SK-N-SH (cell line): ENCODE measurements around the gene RBCK1. TPM values are rescaled to one million over a fixed set of nuclear protein-coding genes. Genes with fewer than 3 reads are reported as not detected.

Source experiments
- CTCF ChIA-PET: fragments of 300-600, 350-600 bp; formaldehyde crosslinking; extraction: SDS; loops from one replicate; lab custom pipeline; 2021; lab: Yijun Ruan, JAX
- POLR2A ChIA-PET: fragments of 350-600 bp; sonication (Branson Sonifier 250); formaldehyde crosslinking; extraction: SDS; loops from one replicate; lab custom pipeline; 2020; ENCODE audit warnings: antibody characterized with exemption, inconsistent platforms; lab: Yijun Ruan, JAX
- DNase-seq: peaks from one replicate; pipeline ENCODE4 v3.0.0; 2012
- H2AFZ ChIP-seq: fragments of 200-600 bp; sonication (generic); 2 replicates; pipeline ENCODE4 v1.8.1; 2016; ENCODE audit warnings: antibody characterized with exemption, mild to moderate bottlenecking, low read depth
- H3F3A ChIP-seq: fragments of 200-600 bp; sonication (generic); replicated peaks from 2 replicates; pipeline ENCODE3; 2016; ENCODE audit warnings: antibody characterized with exemption, mild to moderate bottlenecking; ENCODE audit not compliant: insufficient read depth
- H3K27ac ChIP-seq, 2 experiments: fragments of 200-500 bp in 1 of 2; fragments of 200-600 bp in 1 of 2; sonication (Bioruptor generic) in 1 of 2; sonication (generic), shearing (Covaris generic) in 1 of 2; 2 replicates each; pipeline versions ENCODE4 v1.5.1 to v1.6.1; 2014 to 2016; ENCODE audit warnings: low read depth in 2 of 2, inconsistent platforms in 1 of 2, low read length in 1 of 2, mild to moderate bottlenecking in 1 of 2, mixed read lengths in 1 of 2
- H3K27me3 ChIP-seq: fragments of 200-600 bp; sonication (generic), shearing (Covaris generic); 2 replicates; pipeline ENCODE4 v1.6.1; 2016; ENCODE audit warnings: mixed run types; ENCODE audit not compliant: insufficient read depth
- H3K36me3 ChIP-seq, 2 experiments: fragments of 200-500 bp in 1 of 2; fragments of 200-600 bp in 1 of 2; sonication (Bioruptor generic) in 1 of 2; sonication (generic) in 1 of 2; replicated peaks in 1 of 2; 2 replicates each; pipeline versions ENCODE3 to v1.5.1; 2014 to 2016; ENCODE audit warnings: low read length in 1 of 2, mild to moderate bottlenecking in 1 of 2; ENCODE audit not compliant: insufficient read depth in 2 of 2, control insufficient read depth in 1 of 2
- H3K4me1 ChIP-seq, 2 experiments: fragments of 200-500 bp in 1 of 2; fragments of 200-600 bp in 1 of 2; sonication (Bioruptor generic) in 1 of 2; sonication (generic), shearing (Covaris generic) in 1 of 2; 2 replicates each; pipeline versions ENCODE4 v1.5.1 to v1.6.1; 2014 to 2016; ENCODE audit warnings: low read depth in 1 of 2, low read length in 1 of 2, mixed run types in 1 of 2; ENCODE audit not compliant: insufficient read depth in 2 of 2, control insufficient read depth in 1 of 2
- H3K4me2 ChIP-seq: fragments of 200-600 bp; sonication (generic), shearing (Covaris generic); 2 replicates; pipeline ENCODE4 v1.6.1; 2017; ENCODE audit warnings: mixed run types
- H3K4me3 ChIP-seq, 2 experiments: fragments of 200-500 bp in 1 of 2; fragments of 200-600 bp in 1 of 2; sonication (Bioruptor generic) in 1 of 2; sonication (generic), shearing (Covaris generic) in 1 of 2; 2 replicates each; pipeline versions ENCODE4 v1.5.1 to v1.8.1; 2014 to 2016; ENCODE audit warnings: low read depth in 2 of 2, inconsistent platforms in 1 of 2, low read length in 1 of 2, mild to moderate bottlenecking in 1 of 2, mixed read lengths in 1 of 2, moderate library complexity in 1 of 2
- H3K79me2 ChIP-seq: fragments of 200-600 bp; sonication (generic); 2 replicates; pipeline ENCODE4 v1.8.1; 2017; ENCODE audit warnings: mild to moderate bottlenecking; ENCODE audit not compliant: insufficient read depth
- H3K9ac ChIP-seq: fragments of 200-600 bp; sonication (generic); 2 replicates; pipeline ENCODE4 v1.6.1; 2017; ENCODE audit warnings: mixed run types
- H3K9me2 ChIP-seq: fragments of 200-600 bp; sonication (generic); 2 replicates; pipeline ENCODE4 v1.6.1; 2017; ENCODE audit warnings: mixed run types
- H3K9me3 ChIP-seq: fragments of 200-600 bp; sonication (generic); 2 replicates; pipeline ENCODE4 v1.6.1; 2017; ENCODE audit warnings: mixed run types, mild to moderate bottlenecking, moderate library complexity
- H4K20me1 ChIP-seq: fragments of 200-600 bp; sonication (generic); 2 replicates; pipeline ENCODE4 v1.6.1; 2017; ENCODE audit warnings: mild to moderate bottlenecking, mixed run types; ENCODE audit not compliant: insufficient read depth
- CHD2 ChIP-seq: fragments of 150-350 bp; IDR thresholded peaks from 2 replicates; pipeline ENCODE4 v1.6.1; 2018; ENCODE audit warnings: low read length; ENCODE audit not compliant: partially characterized antibody
- MXI1 ChIP-seq: IDR thresholded peaks from 2 replicates; pipeline ENCODE4 v1.6.1; 2012; ENCODE audit warnings: mild to moderate bottlenecking, low read depth, low read length, improper control_type of control experiment
- NRF1 ChIP-seq: IDR thresholded peaks from 2 replicates; pipeline ENCODE4 v1.6.1; 2012; ENCODE audit warnings: low read depth, mild to moderate bottlenecking, low read length
- SIN3A ChIP-seq: IDR thresholded peaks from 2 replicates; pipeline ENCODE4 v1.6.1; 2012; ENCODE audit warnings: low read depth, mild to moderate bottlenecking, low read length, moderate library complexity, borderline replicate concordance
- YY1 ChIP-seq: IDR thresholded peaks from 2 replicates; pipeline ENCODE4 v1.4.0; 2012; ENCODE audit warnings: low read depth, mild to moderate bottlenecking
- WGBS: methylation state at CpG from one replicate; pipeline ENCODE4 v1.1.6; 2017; ENCODE audit warnings: low lambda C conversion rate; 5-methylcytosine and 5-hydroxymethylcytosine counted together
- polyA plus RNA-seq, 3 experiments: library from polyadenylated mRNA; depleted of rRNA; stranded (reverse); fragments of >200 nt; gene quantifications; 2 replicates each; pipeline ENCODE4 v1.2.3, GENCODE V29; 2012
- TF ChIP-seq, protein P1 (sequence below): IDR thresholded peaks from 2 replicates; pipeline ENCODE4 v1.4.0; 2012; ENCODE audit warnings: low read depth
- TF ChIP-seq, protein P2 (sequence below): IDR thresholded peaks from 2 replicates; pipeline ENCODE4; 2012

The RBCK1 gene
- polyA plus RNA-seq, 1 of the 3 experiments (the other 2 are of a cell fraction) = 105 TPM

DNA sequence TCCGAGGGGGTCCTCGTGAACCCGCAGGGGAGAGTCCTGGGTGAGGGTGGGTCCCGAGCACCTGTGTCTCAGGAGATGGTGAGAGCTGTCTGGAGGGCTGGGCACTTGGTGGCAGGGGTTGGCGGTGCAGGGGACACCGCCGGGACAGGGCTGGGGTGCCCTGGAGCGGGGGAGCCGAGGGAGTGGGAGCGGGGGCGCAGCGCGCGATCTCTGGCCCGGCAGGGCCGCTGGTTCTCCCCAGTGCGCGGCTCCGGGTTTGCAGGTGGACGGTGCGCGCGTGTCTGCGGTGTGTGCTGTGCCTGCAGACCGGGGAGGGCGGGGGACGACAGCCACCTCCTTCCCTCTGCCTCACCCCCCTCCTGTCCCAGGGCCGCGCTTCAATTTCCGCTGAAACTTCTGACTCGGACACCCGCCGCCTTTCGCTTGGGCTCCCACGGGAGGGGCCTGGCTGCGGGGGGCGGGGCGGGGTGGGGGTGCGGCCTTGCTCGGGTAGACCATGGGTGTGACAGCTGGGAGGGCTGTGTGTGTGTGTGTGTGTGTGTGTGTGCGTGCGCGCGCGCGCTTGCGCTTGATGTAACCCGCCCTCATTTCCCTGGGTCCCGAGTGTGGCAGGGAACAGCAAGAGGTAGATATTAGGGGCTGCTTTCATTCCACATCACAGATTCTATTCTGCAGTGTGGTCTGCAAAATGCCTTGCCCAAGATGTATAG lies 26.4 kb upstream of the RBCK1 start:
- H4K20me1 ChIP-seq = peaks cover 21% of the 10 kb centered on the region
- H3K27ac ChIP-seq = peak overlapping the region; percentile 18 to 74
- H3K36me3 ChIP-seq = peaks cover 2 to 3% of the 10 kb centered on the region in 2 experiments
- H3K9ac ChIP-seq = peak overlapping the region; percentile 77
- H2AFZ ChIP-seq = peak overlapping the region; percentile 86; the same call in 1 of the 2 replicates
- TF ChIP-seq, protein P1, sequence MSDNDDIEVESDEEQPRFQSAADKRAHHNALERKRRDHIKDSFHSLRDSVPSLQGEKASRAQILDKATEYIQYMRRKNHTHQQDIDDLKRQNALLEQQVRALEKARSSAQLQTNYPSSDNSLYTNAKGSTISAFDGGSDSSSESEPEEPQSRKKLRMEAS = peak; percentile 64; the same call in 1 of the 2 replicates
- TF ChIP-seq YY1 (no peak), MXI1 (peak; percentile 50), CHD2 (peak; percentile 10), NRF1 (peak; percentile 45; the same call in 1 of the 2 replicates), SIN3A (no peak; the same call in 1 of the 2 replicates)
- H3F3A ChIP-seq = no peaks in the 10 kb centered on the region
- peak overlapping the region; percentile 73 to 79 for H3K4me3 ChIP-seq
- no peaks in the 10 kb centered on the region for H3K9me2 ChIP-seq
- peaks cover 0 to 7% of the 10 kb centered on the region in 2 experiments; a peak in 1 of 4 replicates for H3K4me1 ChIP-seq
- WGBS = 8% methylated on average over 16 of the region's 49 CpGs
- DNase-seq = peak; percentile 88
- H3K79me2 ChIP-seq = peaks cover 21% of the 10 kb centered on the region
- CTCF ChIA-PET = interaction anchor here (0.9 to 3.1 kb wide), 4 partner anchors 19 to 50 kb away, joined by 4 to 12 read pairs (median 4); no protein-coding TSS in a partner anchor
- H3K4me2 ChIP-seq = peak overlapping the region; percentile 84
- H3K9me3 ChIP-seq = no peaks in the 10 kb centered on the region
- H3K27me3 ChIP-seq = no peaks in the 10 kb centered on the region
- POLR2A ChIA-PET = interaction anchor here (1.1 to 3.1 kb wide), 5 partner anchors 9 to 50 kb away, joined by 3 to 15 read pairs (median 10); partner anchors contain the start of gene NRSN2

DNA sequence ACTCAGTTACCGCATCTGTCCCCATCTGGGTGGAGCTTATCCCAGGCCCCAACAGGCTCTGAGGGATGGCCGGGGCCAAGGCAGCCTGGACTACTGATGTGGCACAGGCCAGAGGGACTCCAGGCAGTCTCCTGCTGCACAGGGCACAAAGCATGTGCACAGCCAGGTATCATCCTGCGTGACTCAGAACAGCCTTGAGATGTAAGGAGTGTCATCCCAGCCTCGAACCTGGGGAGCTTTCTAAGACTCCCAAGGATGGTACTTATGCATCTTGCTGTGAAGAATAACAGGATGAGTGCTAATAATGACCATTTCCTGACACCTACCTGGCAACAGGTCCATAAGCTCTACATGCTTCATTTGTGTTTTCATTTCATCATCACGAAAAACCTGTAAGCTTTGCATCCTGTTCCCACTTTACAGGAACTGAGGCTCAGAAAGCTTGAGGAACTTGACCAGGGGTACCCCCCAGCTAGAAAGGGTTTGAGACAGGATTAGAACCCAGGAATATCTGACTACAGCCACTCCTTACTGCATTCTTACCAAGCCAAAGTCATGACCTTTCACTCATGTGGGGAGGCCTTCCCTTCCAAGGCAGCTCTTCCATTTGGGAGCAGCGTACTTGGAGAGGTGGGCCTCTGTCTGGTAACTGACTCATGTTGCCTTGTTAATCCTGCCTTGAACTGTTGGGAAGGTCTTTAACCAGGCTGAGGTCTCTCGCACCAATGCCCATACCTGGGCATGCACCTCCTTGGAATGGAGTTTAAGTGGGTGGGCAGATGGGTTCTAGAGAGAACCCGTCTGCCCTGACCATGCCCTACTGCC lies 25.6 kb upstream of the RBCK1 start:
- no peak overlapping the region for H2AFZ ChIP-seq
- peaks cover 2 to 6% of the 10 kb centered on the region in 2 experiments for H3K36me3 ChIP-seq
- H4K20me1 ChIP-seq = peaks cover 23% of the 10 kb centered on the region
- CTCF ChIA-PET = interaction anchor here (0.8 to 3.1 kb wide), 4 partner anchors 25 to 357 kb away, joined by 3 to 12 read pairs (median 4); no protein-coding TSS in a partner anchor
- no peak for DNase-seq
- no peak overlapping the region for H3K9ac ChIP-seq
- H3K79me2 ChIP-seq = peaks cover 21% of the 10 kb centered on the region
- H3K9me2 ChIP-seq = no peaks in the 10 kb centered on the region
- H3K27me3 ChIP-seq = no peaks in the 10 kb centered on the region
- H3K9me3 ChIP-seq = no peaks in the 10 kb centered on the region
- no peaks in the 10 kb centered on the region for H3F3A ChIP-seq
- TF ChIP-seq, protein P2, sequence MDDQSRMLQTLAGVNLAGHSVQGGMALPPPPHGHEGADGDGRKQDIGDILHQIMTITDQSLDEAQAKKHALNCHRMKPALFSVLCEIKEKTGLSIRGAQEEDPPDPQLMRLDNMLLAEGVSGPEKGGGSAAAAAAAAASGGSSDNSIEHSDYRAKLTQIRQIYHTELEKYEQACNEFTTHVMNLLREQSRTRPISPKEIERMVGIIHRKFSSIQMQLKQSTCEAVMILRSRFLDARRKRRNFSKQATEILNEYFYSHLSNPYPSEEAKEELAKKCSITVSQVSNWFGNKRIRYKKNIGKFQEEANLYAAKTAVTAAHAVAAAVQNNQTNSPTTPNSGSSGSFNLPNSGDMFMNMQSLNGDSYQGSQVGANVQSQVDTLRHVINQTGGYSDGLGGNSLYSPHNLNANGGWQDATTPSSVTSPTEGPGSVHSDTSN = no peak
- TF ChIP-seq CHD2 = peak; percentile 4
- TF ChIP-seq, all 33 proteins: peak for 1
- Histone ChIP-seq H3K27ac (peak overlapping the region in 1 of 2 experiments; percentile 22; a peak in 2 of 4 replicates), H3K4me3 (peak overlapping the region; percentile 73 to 79; a peak in 3 of 4 replicates), H3K4me2 (peak overlapping the region; percentile 84), H3K4me1 (peaks cover 0 to 7% of the 10 kb centered on the region in 2 experiments; a peak in 1 of 4 replicates)
- WGBS = 86% methylated on average over 8 of the region's 8 CpGs
- POLR2A ChIA-PET = interaction anchor here (1.1 to 2.5 kb wide), 3 partner anchors 10 to 49 kb away, joined by 3 to 10 read pairs (median 6); no protein-coding TSS in a partner anchor
